Type B pancreatic cell (in vitro differentiated cells): ENCODE results near the gene RBM20. TPM values are rescaled to one million over a fixed set of nuclear protein-coding genes. Genes with fewer than 3 reads are reported as not detected.

Experiments used
- DNase-seq: peaks from one replicate; pipeline ENCODE4 v3.0.0; 2021; ENCODE audit warnings: mixed read lengths; ENCODE audit not compliant: unreplicated experiment; ENCODE audit errors: extremely low spot score
- H3K27ac Mint-ChIP-seq: 2 replicates; pipeline ENCODE4 v1.8.0; 2021; ENCODE audit warnings: mild to moderate bottlenecking, mixed read lengths
- H3K27me3 Mint-ChIP-seq: 2 replicates; pipeline ENCODE4 v1.8.0; 2021; ENCODE audit warnings: mixed read lengths
- H3K36me3 Mint-ChIP-seq: 2 replicates; pipeline ENCODE4 v1.8.0; 2021; ENCODE audit warnings: mixed read lengths
- H3K4me1 Mint-ChIP-seq: one replicate; pipeline ENCODE4 v1.8.0; 2021; ENCODE audit warnings: mixed read lengths; ENCODE audit not compliant: unreplicated experiment
- H3K4me3 Mint-ChIP-seq: 2 replicates; pipeline ENCODE4 v1.8.0; 2021; ENCODE audit warnings: mild to moderate bottlenecking, mixed read lengths
- H3K9me3 Mint-ChIP-seq: 2 replicates; pipeline ENCODE4 v1.8.0; 2021; ENCODE audit warnings: mixed read lengths
- total RNA-seq: library from RNA; stranded (reverse); gene quantifications from 2 replicates; pipeline ENCODE4 v1.2.1, GENCODE V29; 2021; ENCODE audit warnings: low replicate concordance
- TF ChIP-seq, protein P1 (sequence below): fragments of 200-600 bp; sonication (generic); conservative IDR thresholded peaks from 2 replicates; pipeline ENCODE4 v1.5.0; 2021; ENCODE audit warnings: antibody characterized with exemption, mild to moderate bottlenecking

Gene RBM20
- total RNA-seq, 1 donor from 2014 or later = 5.2 TPM

DNA sequence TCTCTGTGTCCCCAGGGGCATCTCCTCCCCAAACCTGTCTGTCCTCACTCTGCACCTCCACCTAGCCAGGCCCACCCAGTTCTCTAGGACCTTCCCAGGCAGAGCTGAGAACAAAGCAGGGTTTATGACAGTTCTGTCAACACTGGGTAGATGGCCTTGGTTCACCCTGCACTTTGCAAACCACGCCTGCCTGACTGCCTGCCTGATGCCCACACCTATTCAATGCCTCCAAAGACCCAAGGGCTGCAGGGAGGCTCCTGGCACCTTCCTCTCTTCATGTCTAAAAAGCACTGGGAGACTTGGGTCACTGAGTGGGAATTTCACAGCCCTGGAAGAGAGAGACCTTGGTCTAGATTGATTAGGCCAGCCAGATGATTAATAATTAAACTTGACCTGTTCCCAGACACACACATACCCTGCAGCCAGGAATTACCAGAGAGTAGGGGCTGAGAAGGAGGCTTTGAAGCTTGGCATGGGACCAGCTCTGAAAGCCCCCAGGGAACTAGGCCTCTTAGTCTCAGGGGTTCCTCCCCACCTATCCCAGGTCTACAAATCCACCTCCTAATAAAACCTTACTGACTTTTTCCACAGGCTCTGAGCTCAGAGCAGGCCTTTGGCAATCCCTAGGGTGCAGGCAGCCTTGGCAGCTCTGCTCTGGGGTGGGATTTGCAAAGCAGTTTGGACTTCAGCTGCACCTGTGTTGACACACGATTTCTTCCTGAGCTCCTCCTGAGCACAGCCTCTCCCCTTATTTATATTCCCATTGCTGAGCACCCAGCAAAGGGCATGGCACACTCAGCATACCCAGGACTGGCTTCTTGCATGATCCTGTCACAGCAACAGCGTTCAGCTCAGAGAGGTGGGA is 201.9 kb downstream of the RBM20 start:
- Mint-ChIP-seq H3K27ac (peak overlapping the region; percentile 92), H3K4me1 (peaks cover 62% of the 10 kb centered on the region), H3K27me3 (no peaks in the 10 kb centered on the region), H3K36me3 (no peaks in the 10 kb centered on the region), H3K4me3 (peak overlapping the region; percentile 65), H3K9me3 (no peaks in the 10 kb centered on the region)
- TF ChIP-seq, protein P1, sequence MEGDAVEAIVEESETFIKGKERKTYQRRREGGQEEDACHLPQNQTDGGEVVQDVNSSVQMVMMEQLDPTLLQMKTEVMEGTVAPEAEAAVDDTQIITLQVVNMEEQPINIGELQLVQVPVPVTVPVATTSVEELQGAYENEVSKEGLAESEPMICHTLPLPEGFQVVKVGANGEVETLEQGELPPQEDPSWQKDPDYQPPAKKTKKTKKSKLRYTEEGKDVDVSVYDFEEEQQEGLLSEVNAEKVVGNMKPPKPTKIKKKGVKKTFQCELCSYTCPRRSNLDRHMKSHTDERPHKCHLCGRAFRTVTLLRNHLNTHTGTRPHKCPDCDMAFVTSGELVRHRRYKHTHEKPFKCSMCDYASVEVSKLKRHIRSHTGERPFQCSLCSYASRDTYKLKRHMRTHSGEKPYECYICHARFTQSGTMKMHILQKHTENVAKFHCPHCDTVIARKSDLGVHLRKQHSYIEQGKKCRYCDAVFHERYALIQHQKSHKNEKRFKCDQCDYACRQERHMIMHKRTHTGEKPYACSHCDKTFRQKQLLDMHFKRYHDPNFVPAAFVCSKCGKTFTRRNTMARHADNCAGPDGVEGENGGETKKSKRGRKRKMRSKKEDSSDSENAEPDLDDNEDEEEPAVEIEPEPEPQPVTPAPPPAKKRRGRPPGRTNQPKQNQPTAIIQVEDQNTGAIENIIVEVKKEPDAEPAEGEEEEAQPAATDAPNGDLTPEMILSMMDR = no peak
- no peak for DNase-seq

DNA sequence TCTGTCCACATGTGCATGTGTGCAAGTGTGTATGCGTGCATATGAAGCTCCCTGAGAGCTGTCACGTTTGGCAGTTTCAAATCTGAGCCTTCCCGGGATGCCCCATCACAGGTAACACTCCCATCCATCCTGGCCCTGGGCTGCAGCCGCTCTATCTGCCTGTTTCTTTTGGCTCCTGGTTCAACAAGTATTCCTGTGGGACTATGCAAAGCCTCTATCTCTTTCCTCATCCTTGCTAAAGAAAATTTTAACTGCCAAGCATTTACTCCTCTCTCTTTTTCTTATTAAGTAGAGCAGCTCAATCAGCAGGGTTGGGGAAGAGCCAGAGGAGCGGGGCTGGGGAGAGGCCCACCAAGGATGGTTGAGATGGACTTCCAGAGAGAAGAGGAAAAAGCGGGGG is 203.2 kb downstream of the RBM20 start:
- no peaks in the 10 kb centered on the region for H3K36me3 Mint-ChIP-seq
- H3K27ac Mint-ChIP-seq = no peak overlapping the region
- no peak for DNase-seq
- TF ChIP-seq, protein P1 = no peak
- no peak overlapping the region for H3K4me3 Mint-ChIP-seq
- H3K27me3 Mint-ChIP-seq = no peaks in the 10 kb centered on the region
- peaks cover 59% of the 10 kb centered on the region for H3K4me1 Mint-ChIP-seq
- H3K9me3 Mint-ChIP-seq = no peaks in the 10 kb centered on the region

DNA sequence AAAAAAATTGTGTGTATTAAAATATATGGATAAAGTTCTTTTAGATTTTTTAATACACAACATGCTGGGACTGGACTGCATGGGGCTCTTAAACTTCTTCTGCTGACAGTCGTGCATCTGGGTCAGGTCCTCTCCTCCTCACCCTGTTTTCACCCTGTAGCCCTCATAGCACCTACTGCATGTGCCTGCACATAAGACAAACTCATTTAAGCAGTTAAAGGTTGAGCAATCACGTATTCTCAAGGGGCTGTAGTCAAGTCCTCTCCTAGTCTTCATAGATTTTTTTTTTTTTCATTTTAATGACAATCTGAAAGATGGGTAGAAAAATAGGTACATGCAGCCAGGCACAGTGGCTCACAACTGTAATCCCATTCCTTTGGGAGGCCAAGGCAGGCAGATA is 204.0 kb downstream of the RBM20 start:
- Mint-ChIP-seq H3K4me1 (peaks cover 58% of the 10 kb centered on the region), H3K27me3 (no peaks in the 10 kb centered on the region), H3K27ac (no peak overlapping the region), H3K9me3 (no peaks in the 10 kb centered on the region), H3K4me3 (no peak overlapping the region), H3K36me3 (no peaks in the 10 kb centered on the region)
- no peak for DNase-seq
- TF ChIP-seq, protein P1 = no peak

DNA sequence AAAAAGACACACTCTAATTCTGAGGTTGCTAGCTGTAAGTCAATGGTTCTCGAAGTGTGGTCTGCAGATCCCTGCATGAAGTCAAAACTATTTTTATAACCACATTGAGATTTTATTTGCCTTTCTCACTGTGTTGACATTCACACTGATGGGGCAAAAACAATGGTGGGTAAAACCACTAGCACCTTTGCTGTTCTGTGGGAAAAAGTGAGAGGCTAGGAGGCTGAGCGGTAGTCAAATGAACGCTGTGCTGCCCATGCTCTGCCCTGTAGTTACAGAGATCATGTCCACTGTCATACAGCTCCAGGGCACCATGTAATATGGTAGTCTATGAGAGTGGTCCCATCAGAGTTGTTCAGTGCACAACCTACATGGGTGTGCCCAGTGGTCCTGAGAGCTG is 206.0 kb downstream of the RBM20 start:
- Mint-ChIP-seq H3K27ac (no peak overlapping the region), H3K36me3 (no peaks in the 10 kb centered on the region), H3K27me3 (no peaks in the 10 kb centered on the region), H3K9me3 (no peaks in the 10 kb centered on the region), H3K4me3 (no peak overlapping the region), H3K4me1 (peaks cover 45% of the 10 kb centered on the region)
- DNase-seq = no peak
- TF ChIP-seq, protein P1 = no peak

DNA sequence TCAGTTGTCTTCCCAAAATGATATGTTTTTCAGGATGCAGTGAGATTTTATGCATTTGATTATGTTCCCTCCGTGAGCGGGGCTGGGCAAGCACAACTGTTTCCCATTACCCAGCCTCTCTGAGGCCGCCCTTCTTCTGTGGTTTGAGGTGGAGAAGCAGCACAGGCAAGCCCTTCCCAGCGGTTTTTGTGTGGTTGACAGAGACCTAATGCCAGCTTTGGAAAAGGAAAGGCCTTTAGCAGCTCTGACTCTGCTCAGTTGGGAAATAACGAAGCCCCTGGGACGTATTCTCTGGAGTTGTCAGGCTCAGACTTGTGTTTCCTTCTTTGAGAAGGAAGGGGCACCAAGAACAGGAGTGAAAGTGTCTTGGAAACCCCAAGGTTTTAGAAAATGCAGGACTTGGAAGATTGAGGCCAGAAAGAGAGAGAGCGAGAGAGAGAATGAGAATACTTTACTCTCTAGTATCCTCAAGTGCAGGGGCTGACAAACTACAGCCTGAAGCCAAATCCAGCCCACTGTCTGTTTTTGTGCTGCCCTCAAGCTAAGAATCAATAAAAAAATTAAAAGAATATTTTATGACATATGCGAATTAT is 207.0 kb downstream of the RBM20 start:
- H3K4me1 Mint-ChIP-seq = peaks cover 36% of the 10 kb centered on the region
- no peak overlapping the region for H3K27ac Mint-ChIP-seq
- DNase-seq = no peak
- no peaks in the 10 kb centered on the region for H3K36me3 Mint-ChIP-seq
- TF ChIP-seq, protein P1 = no peak
- H3K27me3 Mint-ChIP-seq = no peaks in the 10 kb centered on the region
- H3K9me3 Mint-ChIP-seq = no peaks in the 10 kb centered on the region
- no peak overlapping the region for H3K4me3 Mint-ChIP-seq
